HepG2 (cell line): Measurements from ENCODE around the gene CCND1. TPM values are rescaled to one million over a fixed set of nuclear protein-coding genes. Genes with fewer than 3 reads are reported as not detected.
A peak's percentile ranks its signal among the peaks of the same experiment; 100 is the strongest.

ENCODE experiments used
- ARHGAP35 ChIP-seq: sonication (generic); formaldehyde crosslinking; IDR thresholded peaks from 2 replicates; pipeline ENCODE4 v1.9.0; 2022; ENCODE audit warnings: mild to moderate bottlenecking, inconsistent platforms, moderate library complexity, missing genetic modification reagents, borderline replicate concordance
- CCDC6 ChIP-seq: sonication (generic); formaldehyde crosslinking; IDR thresholded peaks from 2 replicates; pipeline ENCODE4 v1.8.1; 2022; ENCODE audit warnings: mild to moderate bottlenecking, missing genetic modification reagents, moderate library complexity
- GATAD1 ChIP-seq: IDR thresholded peaks from 2 replicates; pipeline ENCODE4 v1.6.1; 2016; ENCODE audit warnings: missing genetic modification reagents, missing compliant biosample characterization
- HDAC1 ChIP-seq: sonication (generic); formaldehyde crosslinking; IDR thresholded peaks from 2 replicates; pipeline ENCODE4 v1.5.1; 2020; ENCODE audit warnings: mild to moderate bottlenecking, missing genetic modification reagents
- HDAC2 ChIP-seq: sonication (generic); formaldehyde crosslinking; IDR thresholded peaks from 2 replicates; pipeline ENCODE4 v1.4.0; 2020; ENCODE audit warnings: missing genetic modification reagents
- MAFF ChIP-seq: IDR thresholded peaks from 2 replicates; pipeline ENCODE4 v1.6.1; 2011; ENCODE audit warnings: low read depth, low read length, improper control_type of control experiment
- MED13 ChIP-seq: sonication (generic); formaldehyde crosslinking; IDR thresholded peaks from 2 replicates; pipeline ENCODE4 v1.5.0; 2020; ENCODE audit warnings: missing genetic modification reagents
- REL ChIP-seq: sonication (generic); formaldehyde crosslinking; conservative IDR thresholded peaks from 2 replicates; pipeline ENCODE4 v1.8.0; 2022; ENCODE audit warnings: mild to moderate bottlenecking, missing genetic modification reagents, moderate library complexity
- SP5 ChIP-seq: IDR thresholded peaks from 2 replicates; pipeline ENCODE4 v1.6.1; 2016; ENCODE audit warnings: low read depth, borderline replicate concordance
- TSC22D2 ChIP-seq: sonication (generic); formaldehyde crosslinking; IDR thresholded peaks from 2 replicates; pipeline ENCODE4 v1.5.1; 2020; ENCODE audit warnings: missing genetic modification reagents, mild to moderate bottlenecking, borderline replicate concordance
- ZC3H4 ChIP-seq: sonication (generic); formaldehyde crosslinking; IDR thresholded peaks from 2 replicates; pipeline ENCODE4 v1.4.0; 2020; ENCODE audit warnings: missing genetic modification reagents, borderline replicate concordance
- ZMYM3 ChIP-seq: sonication (generic); formaldehyde crosslinking; IDR thresholded peaks from 2 replicates; pipeline ENCODE4 v1.5.1; 2020; ENCODE audit warnings: mild to moderate bottlenecking, missing genetic modification reagents
- ZMYM4 ChIP-seq: sonication (generic); formaldehyde crosslinking; IDR thresholded peaks from 2 replicates; pipeline ENCODE4 v1.8.1; 2023; ENCODE audit warnings: mild to moderate bottlenecking, missing genetic modification reagents
- ZNF614 ChIP-seq: IDR thresholded peaks from 2 replicates; pipeline ENCODE4 v1.6.1; 2018; ENCODE audit warnings: missing biosample characterization, missing genetic modification reagents, inconsistent platforms, borderline replicate concordance
- polyA plus RNA-seq, 8 experiments: library from polyadenylated mRNA; depleted of rRNA in 3 of 8; stranded (reverse) in 7 of 8; unstranded in 1 of 8; fragments of >200 nt; fragmentation: Illumina TruSeq in 4 of 8; extraction: Trizol in 4 of 8; gene quantifications; 2 replicates each; pipeline versions ENCODE4 v1.2.1 to v1.2.3, GENCODE V29; 2011 to 2016; ENCODE audit warnings: low read depth in 4 of 8, missing spikeins in 1 of 8, mixed read lengths in 1 of 8; ENCODE audit not compliant: insufficient read depth in 1 of 8
- total RNA-seq, 5 experiments: library from RNA; depleted of rRNA; stranded (reverse); fragments of >200 nt; fragmentation: Illumina TruSeq; extraction: Trizol; gene quantifications; 2 replicates each; pipeline ENCODE4 v1.2.3, GENCODE V29; 2016; ENCODE audit warnings: low read depth in 1 of 5
- TF ChIP-seq, protein P1 (sequence below): sonication (generic); formaldehyde crosslinking; IDR thresholded peaks from 2 replicates; pipeline ENCODE4 v1.8.1; 2023; ENCODE audit warnings: mild to moderate bottlenecking, missing genetic modification reagents
- TF ChIP-seq, protein P2 (sequence below): sonication (generic); formaldehyde crosslinking; IDR thresholded peaks from 2 replicates; pipeline ENCODE4 v1.4.0; 2020; ENCODE audit warnings: mild to moderate bottlenecking, low read depth, missing genetic modification reagents
- TF ChIP-seq, protein P3 (sequence below): sonication (generic); formaldehyde crosslinking; IDR thresholded peaks from 2 replicates; pipeline ENCODE4 v1.4.0; 2020; ENCODE audit warnings: missing genetic modification reagents, borderline replicate concordance
- TF ChIP-seq, protein P4 (sequence below): sonication (generic); formaldehyde crosslinking; IDR thresholded peaks from 2 replicates; pipeline ENCODE4 v1.4.0; 2020; ENCODE audit warnings: mild to moderate bottlenecking, missing genetic modification reagents, borderline replicate concordance
- TF ChIP-seq, protein P5 (sequence below): IDR thresholded peaks from 2 replicates; pipeline ENCODE4 v1.6.1; 2016; ENCODE audit warnings: mild to moderate bottlenecking, missing biosample characterization, missing genetic modification reagents

Gene CCND1
- total and polyA plus RNA-seq, 2 of the 13 experiments (the other 11 are each of a cell fraction or from before 2014, with no cell fraction given), result 107 to 136 TPM

DNA sequence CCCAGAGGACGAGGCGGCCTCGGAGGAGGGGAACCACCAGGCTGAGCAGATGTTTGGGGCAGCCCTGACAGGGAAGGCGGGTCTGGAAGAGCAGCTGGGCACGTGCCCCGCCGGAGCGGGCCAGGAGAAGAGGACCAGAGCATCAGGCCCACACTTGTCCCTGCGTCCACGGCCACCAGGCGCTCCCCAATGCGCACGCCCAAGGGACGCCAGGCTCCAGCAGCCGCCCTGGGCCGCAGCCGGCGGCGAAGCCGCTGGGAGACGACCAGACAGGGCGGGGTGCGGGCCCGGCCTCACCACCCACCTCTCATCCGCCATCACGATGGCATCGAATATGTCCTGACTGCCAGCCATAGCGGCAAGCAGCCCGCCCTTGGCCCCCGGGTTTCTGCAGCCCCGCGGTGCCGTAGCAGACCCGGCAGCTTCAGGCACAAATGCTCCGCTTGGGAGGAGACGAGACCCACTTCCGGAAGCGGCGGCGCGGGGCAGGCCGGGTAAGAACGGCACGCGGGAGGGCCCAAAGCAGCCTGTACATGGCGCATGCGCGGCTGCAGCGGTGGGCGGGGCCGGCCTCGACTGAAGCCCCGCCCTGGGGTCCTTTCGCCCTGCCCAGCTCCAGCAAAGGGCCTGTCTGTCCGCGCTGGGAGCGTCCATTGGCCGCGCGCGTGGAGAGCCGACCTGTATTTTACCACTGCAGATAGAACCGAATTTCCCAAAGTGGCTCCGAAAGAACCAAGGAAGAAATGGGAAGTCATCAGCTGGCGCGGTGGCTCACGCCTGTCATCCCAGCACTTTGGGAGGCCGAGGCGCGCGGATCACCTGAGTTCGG, 34.1 kb downstream of the CCND1 start, which contains the start of gene LTO1 (continued):
- TF ChIP-seq, protein P1, sequence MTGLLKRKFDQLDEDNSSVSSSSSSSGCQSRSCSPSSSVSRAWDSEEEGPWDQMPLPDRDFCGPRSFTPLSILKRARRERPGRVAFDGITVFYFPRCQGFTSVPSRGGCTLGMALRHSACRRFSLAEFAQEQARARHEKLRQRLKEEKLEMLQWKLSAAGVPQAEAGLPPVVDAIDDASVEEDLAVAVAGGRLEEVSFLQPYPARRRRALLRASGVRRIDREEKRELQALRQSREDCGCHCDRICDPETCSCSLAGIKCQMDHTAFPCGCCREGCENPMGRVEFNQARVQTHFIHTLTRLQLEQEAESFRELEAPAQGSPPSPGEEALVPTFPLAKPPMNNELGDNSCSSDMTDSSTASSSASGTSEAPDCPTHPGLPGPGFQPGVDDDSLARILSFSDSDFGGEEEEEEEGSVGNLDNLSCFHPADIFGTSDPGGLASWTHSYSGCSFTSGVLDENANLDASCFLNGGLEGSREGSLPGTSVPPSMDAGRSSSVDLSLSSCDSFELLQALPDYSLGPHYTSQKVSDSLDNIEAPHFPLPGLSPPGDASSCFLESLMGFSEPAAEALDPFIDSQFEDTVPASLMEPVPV (CRISPR knock-in tag), result peak; percentile 74; the same call in 1 of the 2 replicates
- TF ChIP-seq REL (CRISPR knock-in tag) (no peak), ZMYM3 (CRISPR knock-in tag) (peak; percentile 95), MED13 (CRISPR knock-in tag) (no peak), ZNF614 (CRISPR knock-in tag) (peak; percentile 90; the same call in 1 of the 2 replicates), TSC22D2 (CRISPR knock-in tag) (peak; percentile 59; the same call in 1 of the 2 replicates), ZC3H4 (CRISPR knock-in tag) (no peak), GATAD1 (peak; percentile 98), ARHGAP35 (CRISPR knock-in tag) (0 out of 2 replicates have a peak, but pooled peaks have one; percentile 28), SP5 (CRISPR knock-in tag) (peak; percentile 60; the same call in 1 of the 2 replicates), HDAC1 (peak; percentile 96), HDAC2 (CRISPR knock-in tag) (peak; percentile 73), MAFF (no peak), ZMYM4 (CRISPR knock-in tag) (peak; percentile 92), CCDC6 (CRISPR knock-in tag) (peak; percentile 62; the same call in 1 of the 2 replicates)
- TF ChIP-seq, protein P2, sequence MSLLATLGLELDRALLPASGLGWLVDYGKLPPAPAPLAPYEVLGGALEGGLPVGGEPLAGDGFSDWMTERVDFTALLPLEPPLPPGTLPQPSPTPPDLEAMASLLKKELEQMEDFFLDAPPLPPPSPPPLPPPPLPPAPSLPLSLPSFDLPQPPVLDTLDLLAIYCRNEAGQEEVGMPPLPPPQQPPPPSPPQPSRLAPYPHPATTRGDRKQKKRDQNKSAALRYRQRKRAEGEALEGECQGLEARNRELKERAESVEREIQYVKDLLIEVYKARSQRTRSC, result 0 out of 2 replicates have a peak, but pooled peaks have one; percentile 74
- TF ChIP-seq, protein P3, sequence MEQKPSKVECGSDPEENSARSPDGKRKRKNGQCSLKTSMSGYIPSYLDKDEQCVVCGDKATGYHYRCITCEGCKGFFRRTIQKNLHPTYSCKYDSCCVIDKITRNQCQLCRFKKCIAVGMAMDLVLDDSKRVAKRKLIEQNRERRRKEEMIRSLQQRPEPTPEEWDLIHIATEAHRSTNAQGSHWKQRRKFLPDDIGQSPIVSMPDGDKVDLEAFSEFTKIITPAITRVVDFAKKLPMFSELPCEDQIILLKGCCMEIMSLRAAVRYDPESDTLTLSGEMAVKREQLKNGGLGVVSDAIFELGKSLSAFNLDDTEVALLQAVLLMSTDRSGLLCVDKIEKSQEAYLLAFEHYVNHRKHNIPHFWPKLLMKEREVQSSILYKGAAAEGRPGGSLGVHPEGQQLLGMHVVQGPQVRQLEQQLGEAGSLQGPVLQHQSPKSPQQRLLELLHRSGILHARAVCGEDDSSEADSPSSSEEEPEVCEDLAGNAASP (CRISPR knock-in tag), result peak; percentile 55; the same call in 1 of the 2 replicates
- TF ChIP-seq, protein P4, sequence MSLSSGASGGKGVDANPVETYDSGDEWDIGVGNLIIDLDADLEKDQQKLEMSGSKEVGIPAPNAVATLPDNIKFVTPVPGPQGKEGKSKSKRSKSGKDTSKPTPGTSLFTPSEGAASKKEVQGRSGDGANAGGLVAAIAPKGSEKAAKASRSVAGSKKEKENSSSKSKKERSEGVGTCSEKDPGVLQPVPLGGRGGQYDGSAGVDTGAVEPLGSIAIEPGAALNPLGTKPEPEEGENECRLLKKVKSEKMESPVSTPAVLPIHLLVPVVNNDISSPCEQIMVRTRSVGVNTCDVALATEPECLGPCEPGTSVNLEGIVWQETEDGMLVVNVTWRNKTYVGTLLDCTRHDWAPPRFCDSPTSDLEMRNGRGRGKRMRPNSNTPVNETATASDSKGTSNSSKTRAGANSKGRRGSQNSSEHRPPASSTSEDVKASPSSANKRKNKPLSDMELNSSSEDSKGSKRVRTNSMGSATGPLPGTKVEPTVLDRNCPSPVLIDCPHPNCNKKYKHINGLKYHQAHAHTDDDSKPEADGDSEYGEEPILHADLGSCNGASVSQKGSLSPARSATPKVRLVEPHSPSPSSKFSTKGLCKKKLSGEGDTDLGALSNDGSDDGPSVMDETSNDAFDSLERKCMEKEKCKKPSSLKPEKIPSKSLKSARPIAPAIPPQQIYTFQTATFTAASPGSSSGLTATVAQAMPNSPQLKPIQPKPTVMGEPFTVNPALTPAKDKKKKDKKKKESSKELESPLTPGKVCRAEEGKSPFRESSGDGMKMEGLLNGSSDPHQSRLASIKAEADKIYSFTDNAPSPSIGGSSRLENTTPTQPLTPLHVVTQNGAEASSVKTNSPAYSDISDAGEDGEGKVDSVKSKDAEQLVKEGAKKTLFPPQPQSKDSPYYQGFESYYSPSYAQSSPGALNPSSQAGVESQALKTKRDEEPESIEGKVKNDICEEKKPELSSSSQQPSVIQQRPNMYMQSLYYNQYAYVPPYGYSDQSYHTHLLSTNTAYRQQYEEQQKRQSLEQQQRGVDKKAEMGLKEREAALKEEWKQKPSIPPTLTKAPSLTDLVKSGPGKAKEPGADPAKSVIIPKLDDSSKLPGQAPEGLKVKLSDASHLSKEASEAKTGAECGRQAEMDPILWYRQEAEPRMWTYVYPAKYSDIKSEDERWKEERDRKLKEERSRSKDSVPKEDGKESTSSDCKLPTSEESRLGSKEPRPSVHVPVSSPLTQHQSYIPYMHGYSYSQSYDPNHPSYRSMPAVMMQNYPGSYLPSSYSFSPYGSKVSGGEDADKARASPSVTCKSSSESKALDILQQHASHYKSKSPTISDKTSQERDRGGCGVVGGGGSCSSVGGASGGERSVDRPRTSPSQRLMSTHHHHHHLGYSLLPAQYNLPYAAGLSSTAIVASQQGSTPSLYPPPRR (CRISPR knock-in tag), result peak; percentile 22; the same call in 1 of the 2 replicates
- TF ChIP-seq, protein P5, sequence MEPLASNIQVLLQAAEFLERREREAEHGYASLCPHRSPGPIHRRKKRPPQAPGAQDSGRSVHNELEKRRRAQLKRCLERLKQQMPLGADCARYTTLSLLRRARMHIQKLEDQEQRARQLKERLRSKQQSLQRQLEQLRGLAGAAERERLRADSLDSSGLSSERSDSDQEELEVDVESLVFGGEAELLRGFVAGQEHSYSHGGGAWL (CRISPR knock-in tag), result peak; percentile 67; the same call in 1 of the 2 replicates
